Measurements from ENCODE around the gene MLLT3. TPM values are rescaled to one million over a fixed set of nuclear protein-coding genes. Genes with fewer than 3 reads are reported as not detected.

MLLT3 gene
- total RNA-seq, 1 donor from 2014 or later: 65.8 TPM

GRCh38 chr9:20650750-20651299, 28.5 kb upstream of the MLLT3 start:
- no peak overlapping the region for H3K4me3 ChIP-seq (ENCODE audit: low read length in 3 of 3)
- H3K9me3 ChIP-seq (ENCODE audit: control insufficient read depth in 3 of 3, low read length in 3 of 3): no peaks in the 10 kb centered on the region
- H3K4me1 ChIP-seq (ENCODE audit: control insufficient read depth in 3 of 3, insufficient read depth in 3 of 3, low read length in 3 of 3): no peaks in the 10 kb centered on the region
- no peak overlapping the region for H3K27ac ChIP-seq (ENCODE audit: low read depth, low read length)
- H3K27me3 ChIP-seq (ENCODE audit: control insufficient read depth in 3 of 3, insufficient read depth in 3 of 3, low read length in 3 of 3): no peaks in the 10 kb centered on the region
- H3K9ac ChIP-seq (ENCODE audit: low read depth in 1 of 3, low read length in 3 of 3): no peak overlapping the region
- no peaks in the 10 kb centered on the region for H3K36me3 ChIP-seq (ENCODE audit: control insufficient read depth in 3 of 3, insufficient read depth in 3 of 3, low read length in 3 of 3)

- no peak overlapping the region for H3K9ac ChIP-seq (ENCODE audit: low read depth in 1 of 3, low read length in 3 of 3)
- H3K36me3 ChIP-seq (ENCODE audit: control insufficient read depth in 3 of 3, insufficient read depth in 3 of 3, low read length in 3 of 3): no peaks in the 10 kb centered on the region
- no peak overlapping the region for H3K27ac ChIP-seq (ENCODE audit: low read depth, low read length)
- H3K4me1 ChIP-seq (ENCODE audit: control insufficient read depth in 3 of 3, insufficient read depth in 3 of 3, low read length in 3 of 3): no peaks in the 10 kb centered on the region
- no peak overlapping the region for H3K4me3 ChIP-seq (ENCODE audit: low read length in 3 of 3)
- no peaks in the 10 kb centered on the region for H3K27me3 ChIP-seq (ENCODE audit: control insufficient read depth in 3 of 3, insufficient read depth in 3 of 3, low read length in 3 of 3)
- H3K9me3 ChIP-seq (ENCODE audit: control insufficient read depth in 3 of 3, low read length in 3 of 3): no peaks in the 10 kb centered on the region
These were observed 28.0 kb upstream of the MLLT3 start for GRCh38 chr9:20650313-20650712.

- Histone ChIP-seq H3K36me3 (ENCODE audit: control insufficient read depth in 3 of 3, insufficient read depth in 3 of 3, low read length in 3 of 3) (no peaks in the 10 kb centered on the region), H3K4me1 (ENCODE audit: control insufficient read depth in 3 of 3, insufficient read depth in 3 of 3, low read length in 3 of 3) (no peaks in the 10 kb centered on the region), H3K9me3 (ENCODE audit: control insufficient read depth in 3 of 3, low read length in 3 of 3) (no peaks in the 10 kb centered on the region), H3K27ac (ENCODE audit: low read depth, low read length) (no peak overlapping the region), H3K9ac (ENCODE audit: low read depth in 1 of 3, low read length in 3 of 3) (no peak overlapping the region), H3K4me3 (ENCODE audit: low read length in 3 of 3) (no peak overlapping the region), H3K27me3 (ENCODE audit: control insufficient read depth in 3 of 3, insufficient read depth in 3 of 3, low read length in 3 of 3) (no peaks in the 10 kb centered on the region)
These were observed 27.1 kb upstream of the MLLT3 start for GRCh38 chr9:20649381-20649780.

- Histone ChIP-seq H3K4me1 (ENCODE audit: control insufficient read depth in 3 of 3, insufficient read depth in 3 of 3, low read length in 3 of 3) (no peaks in the 10 kb centered on the region), H3K27me3 (ENCODE audit: control insufficient read depth in 3 of 3, insufficient read depth in 3 of 3, low read length in 3 of 3) (no peaks in the 10 kb centered on the region), H3K36me3 (ENCODE audit: control insufficient read depth in 3 of 3, insufficient read depth in 3 of 3, low read length in 3 of 3) (no peaks in the 10 kb centered on the region), H3K9me3 (ENCODE audit: control insufficient read depth in 3 of 3, low read length in 3 of 3) (no peaks in the 10 kb centered on the region), H3K9ac (ENCODE audit: low read depth in 1 of 3, low read length in 3 of 3) (no peak overlapping the region), H3K27ac (ENCODE audit: low read depth, low read length) (no peak overlapping the region), H3K4me3 (ENCODE audit: low read length in 3 of 3) (no peak overlapping the region)
These were observed 24.4 kb upstream of the MLLT3 start for GRCh38 chr9:20646656-20647055.

GRCh38 chr9:20643660-20644059, 21.4 kb upstream of the MLLT3 start:
- no peaks in the 10 kb centered on the region for H3K4me1 ChIP-seq (ENCODE audit: control insufficient read depth in 3 of 3, insufficient read depth in 3 of 3, low read length in 3 of 3)
- no peaks in the 10 kb centered on the region for H3K9me3 ChIP-seq (ENCODE audit: control insufficient read depth in 3 of 3, low read length in 3 of 3)

GRCh38 chr9:20642045-20642444, 19.7 kb upstream of the MLLT3 start:
- no peaks in the 10 kb centered on the region for H3K9me3 ChIP-seq (ENCODE audit: control insufficient read depth in 3 of 3, low read length in 3 of 3)
- H3K4me3 ChIP-seq (ENCODE audit: low read length in 3 of 3): no peak overlapping the region
- no peaks in the 10 kb centered on the region for H3K27me3 ChIP-seq (ENCODE audit: control insufficient read depth in 3 of 3, insufficient read depth in 3 of 3, low read length in 3 of 3)
- H3K9ac ChIP-seq (ENCODE audit: low read depth in 1 of 3, low read length in 3 of 3): no peak overlapping the region
- H3K27ac ChIP-seq (ENCODE audit: low read depth, low read length): no peak overlapping the region
- no peaks in the 10 kb centered on the region for H3K4me1 ChIP-seq (ENCODE audit: control insufficient read depth in 3 of 3, insufficient read depth in 3 of 3, low read length in 3 of 3)
- no peaks in the 10 kb centered on the region for H3K36me3 ChIP-seq (ENCODE audit: control insufficient read depth in 3 of 3, insufficient read depth in 3 of 3, low read length in 3 of 3)

More at GRCh38 chr9:20643660-20644059, 21.4 kb upstream of the MLLT3 start:
- H3K9ac ChIP-seq (ENCODE audit: low read depth in 1 of 3, low read length in 3 of 3): no peak overlapping the region
- no peaks in the 10 kb centered on the region for H3K36me3 ChIP-seq (ENCODE audit: control insufficient read depth in 3 of 3, insufficient read depth in 3 of 3, low read length in 3 of 3)
- no peak overlapping the region for H3K4me3 ChIP-seq (ENCODE audit: low read length in 3 of 3)
- no peak overlapping the region for H3K27ac ChIP-seq (ENCODE audit: low read depth, low read length)
- no peaks in the 10 kb centered on the region for H3K27me3 ChIP-seq (ENCODE audit: control insufficient read depth in 3 of 3, insufficient read depth in 3 of 3, low read length in 3 of 3)

- H3K4me3 ChIP-seq (ENCODE audit: low read length in 3 of 3): no peak overlapping the region
- H3K4me1 ChIP-seq (ENCODE audit: control insufficient read depth in 3 of 3, insufficient read depth in 3 of 3, low read length in 3 of 3): no peaks in the 10 kb centered on the region
- no peaks in the 10 kb centered on the region for H3K9me3 ChIP-seq (ENCODE audit: control insufficient read depth in 3 of 3, low read length in 3 of 3)
- H3K27ac ChIP-seq (ENCODE audit: low read depth, low read length): no peak overlapping the region
- no peaks in the 10 kb centered on the region for H3K27me3 ChIP-seq (ENCODE audit: control insufficient read depth in 3 of 3, insufficient read depth in 3 of 3, low read length in 3 of 3)
- no peak overlapping the region for H3K9ac ChIP-seq (ENCODE audit: low read depth in 1 of 3, low read length in 3 of 3)
- no peaks in the 10 kb centered on the region for H3K36me3 ChIP-seq (ENCODE audit: control insufficient read depth in 3 of 3, insufficient read depth in 3 of 3, low read length in 3 of 3)
These were observed 18.3 kb upstream of the MLLT3 start for GRCh38 chr9:20640331-20641187.

GRCh38 chr9:20636888-20637440, 14.7 kb upstream of the MLLT3 start:
- H3K4me1 ChIP-seq (ENCODE audit: control insufficient read depth in 3 of 3, insufficient read depth in 3 of 3, low read length in 3 of 3): no peaks in the 10 kb centered on the region
- no peaks in the 10 kb centered on the region for H3K9me3 ChIP-seq (ENCODE audit: control insufficient read depth in 3 of 3, low read length in 3 of 3)
- no peak overlapping the region for H3K9ac ChIP-seq (ENCODE audit: low read depth in 1 of 3, low read length in 3 of 3)
- no peak overlapping the region for H3K4me3 ChIP-seq (ENCODE audit: low read length in 3 of 3)
- no peak overlapping the region for H3K27ac ChIP-seq (ENCODE audit: low read depth, low read length)
- no peaks in the 10 kb centered on the region for H3K36me3 ChIP-seq (ENCODE audit: control insufficient read depth in 3 of 3, insufficient read depth in 3 of 3, low read length in 3 of 3)
- H3K27me3 ChIP-seq (ENCODE audit: control insufficient read depth in 3 of 3, insufficient read depth in 3 of 3, low read length in 3 of 3): no peaks in the 10 kb centered on the region

GRCh38 chr9:20634895-20635294, 12.6 kb upstream of the MLLT3 start:
- no peak overlapping the region for H3K4me3 ChIP-seq (ENCODE audit: low read length in 3 of 3)
- H3K9ac ChIP-seq (ENCODE audit: low read depth in 1 of 3, low read length in 3 of 3): no peak overlapping the region
- no peaks in the 10 kb centered on the region for H3K36me3 ChIP-seq (ENCODE audit: control insufficient read depth in 3 of 3, insufficient read depth in 3 of 3, low read length in 3 of 3)
- no peaks in the 10 kb centered on the region for H3K9me3 ChIP-seq (ENCODE audit: control insufficient read depth in 3 of 3, low read length in 3 of 3)
- H3K4me1 ChIP-seq (ENCODE audit: control insufficient read depth in 3 of 3, insufficient read depth in 3 of 3, low read length in 3 of 3): no peaks in the 10 kb centered on the region
- no peak overlapping the region for H3K27ac ChIP-seq (ENCODE audit: low read depth, low read length)
- no peaks in the 10 kb centered on the region for H3K27me3 ChIP-seq (ENCODE audit: control insufficient read depth in 3 of 3, insufficient read depth in 3 of 3, low read length in 3 of 3)

- no peaks in the 10 kb centered on the region for H3K9me3 ChIP-seq (ENCODE audit: control insufficient read depth in 3 of 3, low read length in 3 of 3)
- H3K27ac ChIP-seq (ENCODE audit: low read depth, low read length): no peak overlapping the region
- no peaks in the 10 kb centered on the region for H3K27me3 ChIP-seq (ENCODE audit: control insufficient read depth in 3 of 3, insufficient read depth in 3 of 3, low read length in 3 of 3)
- no peaks in the 10 kb centered on the region for H3K36me3 ChIP-seq (ENCODE audit: control insufficient read depth in 3 of 3, insufficient read depth in 3 of 3, low read length in 3 of 3)
- H3K9ac ChIP-seq (ENCODE audit: low read depth in 1 of 3, low read length in 3 of 3): no peak overlapping the region
- H3K4me1 ChIP-seq (ENCODE audit: control insufficient read depth in 3 of 3, insufficient read depth in 3 of 3, low read length in 3 of 3): no peaks in the 10 kb centered on the region
- H3K4me3 ChIP-seq (ENCODE audit: low read length in 3 of 3): no peak overlapping the region
These were observed 10.4 kb upstream of the MLLT3 start for GRCh38 chr9:20632705-20633104.

Data from skeletal muscle tissue (tissue), 4 donors.